Measurements from ENCODE around the gene L2HGDH. TPM values are rescaled to one million over a fixed set of nuclear protein-coding genes. Genes with fewer than 3 reads are reported as not detected.

The L2HGDH gene
- total RNA-seq, 1 donor from 2014 or later: 4.6 TPM

DNA sequence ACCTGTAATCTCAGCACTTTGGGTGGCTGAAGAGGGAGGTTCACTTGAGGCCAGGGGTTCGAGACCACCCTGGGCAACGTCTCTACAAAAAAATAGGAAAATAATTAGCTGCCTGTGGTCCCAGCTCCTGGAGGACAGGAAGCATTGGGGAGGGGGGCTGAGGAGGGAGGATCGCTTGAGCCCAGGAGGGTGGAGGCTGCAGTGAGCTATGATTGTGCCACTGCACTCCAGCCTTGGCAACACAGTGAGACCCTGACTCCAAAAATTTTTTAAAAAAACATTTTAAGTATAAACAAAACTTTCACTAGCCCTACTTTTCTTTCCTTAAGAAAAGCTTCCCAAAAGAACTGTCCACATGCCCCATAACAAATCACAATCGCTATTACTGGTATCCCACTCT is 1.6 kb downstream of the L2HGDH start:
- no peak for DNase-seq (ENCODE audit: low spot score)
- intact Hi-C loops (cut with DNase I): no loop called here
- ATAC-seq: no peak

- intact Hi-C loops (cut with DNase I): no loop called here
- ATAC-seq: no peak
- DNase-seq (ENCODE audit: low spot score): no peak
Measured at GRCh38 chr14:50308363-50308915, 3.6 kb downstream of the L2HGDH start.

GRCh38 chr14:50303744-50304471 is 8.1 kb downstream of the L2HGDH start:
- no peak for ATAC-seq
- intact Hi-C loops (cut with DNase I): no loop called here
- DNase-seq (ENCODE audit: low spot score): no peak

DNA sequence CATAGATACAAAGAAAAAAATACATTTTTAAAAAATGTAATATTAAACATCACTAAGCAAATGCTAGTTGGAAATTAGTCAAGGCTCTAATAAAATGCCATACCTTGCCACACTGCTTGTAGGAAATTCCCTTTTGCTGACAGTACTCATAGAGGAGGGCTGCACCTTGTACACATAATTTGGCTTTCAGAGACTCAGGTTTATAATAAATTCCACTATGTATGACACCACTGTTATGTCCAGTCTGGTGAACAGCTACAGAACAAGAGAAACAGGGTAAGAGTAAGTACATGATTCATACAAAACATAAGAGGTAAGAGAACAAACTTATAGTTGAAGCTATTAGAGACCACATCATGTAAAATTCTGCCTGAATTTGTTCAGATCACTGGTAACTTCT is 10.1 kb downstream of the L2HGDH start:
- DNase-seq (ENCODE audit: low spot score): no peak

DNA sequence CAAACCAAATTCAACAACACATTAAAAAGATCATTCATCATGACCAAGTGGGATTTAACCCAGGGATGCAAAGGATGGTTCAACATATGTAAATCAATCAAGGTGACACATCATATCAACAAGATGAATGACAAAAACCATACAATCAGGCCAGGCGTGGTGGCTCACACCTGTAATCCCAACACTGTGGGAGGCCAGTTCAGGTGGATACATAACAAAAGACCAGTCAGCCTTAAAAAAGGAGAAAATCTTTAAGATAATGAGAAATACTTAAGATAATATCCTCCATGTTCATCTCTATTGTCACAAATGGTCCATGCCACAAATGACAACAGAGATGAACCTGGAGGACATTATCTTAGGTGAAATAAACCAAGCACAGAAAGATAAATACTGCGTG is 12.4 kb downstream of the L2HGDH start:
- no peak for ATAC-seq
- DNase-seq (ENCODE audit: low spot score): no peak
- intact Hi-C loops (cut with DNase I): no loop called here

More for the DNA sequence above, 10.1 kb downstream of the L2HGDH start:
- intact Hi-C loops (cut with DNase I): no loop called here
- no peak for ATAC-seq

DNA sequence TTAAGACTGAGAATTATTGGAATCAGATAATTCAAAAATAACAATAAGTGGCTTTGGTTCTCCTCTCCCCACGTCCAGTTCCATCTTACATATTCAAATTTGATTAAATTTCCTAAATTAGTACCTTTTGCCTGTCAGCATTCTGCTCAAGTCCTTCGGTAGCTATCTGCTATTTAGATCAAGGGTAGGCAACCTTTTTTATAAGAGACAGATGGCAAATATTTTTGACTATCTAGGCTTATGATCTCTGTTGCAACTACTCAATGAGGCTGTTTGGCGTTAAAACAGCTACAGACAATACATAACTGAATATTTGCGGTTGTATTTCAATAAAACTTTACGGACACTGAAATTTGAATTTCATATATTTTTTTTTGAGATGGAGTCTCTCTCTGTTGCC is 21.7 kb downstream of the L2HGDH start:
- intact Hi-C loops (cut with DNase I): no loop called here
- DNase-seq (ENCODE audit: low spot score): no peak
- ATAC-seq: no peak

DNA sequence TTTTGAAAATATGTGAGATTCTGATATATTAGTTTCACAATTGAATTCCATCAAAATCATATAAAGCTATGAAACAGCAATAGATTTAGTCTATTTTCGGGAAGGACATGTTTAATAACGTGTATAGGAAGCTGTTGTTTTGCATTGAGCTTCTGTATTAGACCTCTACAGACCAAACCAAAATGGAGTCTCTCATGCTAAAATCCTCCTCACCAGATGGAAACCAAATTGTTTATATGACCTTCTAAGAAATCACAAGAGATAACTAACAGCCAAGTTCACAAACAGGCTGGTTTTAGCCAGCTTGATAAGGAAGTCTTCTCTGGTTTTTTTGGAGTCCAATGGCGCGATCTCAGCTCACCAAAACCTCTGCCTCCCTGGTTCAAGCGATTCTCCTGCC is 23.9 kb downstream of the L2HGDH start:
- DNase-seq (ENCODE audit: low spot score) (no peak), ATAC-seq (no peak)
- intact Hi-C loops (cut with DNase I): no loop called here

DNA sequence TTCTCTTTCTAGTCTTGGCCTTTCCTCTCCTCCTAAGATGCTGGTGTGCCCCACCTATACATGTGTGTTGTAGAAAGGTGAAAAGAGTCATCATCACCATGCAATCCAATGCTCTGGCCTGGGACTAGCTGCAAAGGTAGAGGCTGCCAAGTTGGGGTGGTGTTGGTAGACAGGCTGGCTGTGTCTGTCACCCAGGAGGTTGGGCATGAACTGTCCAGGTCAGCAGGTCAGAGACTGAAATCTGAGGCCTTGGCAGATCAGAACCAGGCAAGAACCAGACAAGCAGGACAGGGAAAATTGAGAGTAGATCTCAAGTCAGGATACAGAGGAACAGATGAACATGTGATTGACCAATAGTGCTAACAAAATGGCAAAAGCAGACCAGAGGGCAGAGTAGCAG is 26.2 kb downstream of the L2HGDH start:
- ATAC-seq: no peak
- intact Hi-C loops (cut with DNase I): no loop called here

GRCh38 chr14:50272498-50272897 is 39.5 kb downstream of the L2HGDH start:
- ATAC-seq (no peak), DNase-seq (ENCODE audit: low spot score) (no peak)
- intact Hi-C loops (cut with DNase I): no loop called here

More for the DNA sequence above, 26.2 kb downstream of the L2HGDH start:
- DNase-seq (ENCODE audit: low spot score): no peak

GRCh38 chr14:50270932-50271331 is 41.1 kb downstream of the L2HGDH start:
- no peak for DNase-seq (ENCODE audit: low spot score)
- intact Hi-C loops (cut with DNase I): no loop called here
- no peak for ATAC-seq

GRCh38 chr14:50265029-50265428 is 47.0 kb downstream of the L2HGDH start:
- intact Hi-C loops (cut with DNase I): no loop called here

DNA sequence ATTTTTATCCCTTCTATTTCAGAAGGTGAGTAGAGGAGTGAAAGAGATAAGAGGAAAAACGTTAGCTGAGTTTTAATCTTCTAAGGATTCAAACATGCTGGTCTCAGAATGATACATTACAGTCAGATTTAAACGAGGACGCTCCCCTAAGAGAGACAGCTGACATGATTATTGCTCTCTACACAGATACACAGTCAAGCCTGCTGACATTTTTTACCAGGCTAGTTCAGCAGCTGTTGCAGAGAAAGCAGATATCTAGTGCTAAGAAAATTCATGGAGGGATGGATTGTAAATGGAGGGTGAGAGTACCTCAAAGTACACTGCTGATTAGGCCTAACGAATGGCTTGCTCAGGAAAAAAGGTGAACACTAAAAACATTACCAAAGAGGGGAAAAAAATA is 48.7 kb downstream of the L2HGDH start:
- intact Hi-C loops (cut with DNase I): no loop called here
- ATAC-seq: no peak
- no peak for DNase-seq (ENCODE audit: low spot score)

More at GRCh38 chr14:50265029-50265428, 47.0 kb downstream of the L2HGDH start:
- DNase-seq (ENCODE audit: low spot score) (no peak), ATAC-seq (no peak)

DNA sequence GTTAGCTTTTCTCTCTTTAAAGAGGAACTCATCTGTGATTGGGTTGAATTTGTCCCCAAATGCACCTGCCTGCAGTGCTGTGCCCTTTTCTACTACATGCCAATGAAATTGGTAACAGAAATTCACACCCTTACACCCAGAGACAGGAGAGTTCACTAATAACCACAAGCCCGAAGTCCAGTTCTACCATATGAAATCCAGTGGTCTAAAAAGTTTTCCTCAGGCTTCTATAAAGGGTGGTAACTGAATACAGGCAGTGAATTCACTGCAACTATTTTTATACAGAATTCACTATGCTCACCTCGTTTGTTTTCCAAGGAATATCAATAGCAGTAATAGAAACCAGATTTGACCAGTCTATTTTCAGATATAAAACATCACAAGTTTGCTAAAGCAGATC is 49.2 kb downstream of the L2HGDH start:
- intact Hi-C loops (cut with DNase I): no loop called here
- DNase-seq (ENCODE audit: low spot score) (no peak), ATAC-seq (no peak)

GRCh38 chr14:50260511-50260910 is 51.5 kb downstream of the L2HGDH start:
- intact Hi-C loops (cut with DNase I): no loop called here
- no peak for ATAC-seq
- DNase-seq (ENCODE audit: low spot score): no peak

DNA sequence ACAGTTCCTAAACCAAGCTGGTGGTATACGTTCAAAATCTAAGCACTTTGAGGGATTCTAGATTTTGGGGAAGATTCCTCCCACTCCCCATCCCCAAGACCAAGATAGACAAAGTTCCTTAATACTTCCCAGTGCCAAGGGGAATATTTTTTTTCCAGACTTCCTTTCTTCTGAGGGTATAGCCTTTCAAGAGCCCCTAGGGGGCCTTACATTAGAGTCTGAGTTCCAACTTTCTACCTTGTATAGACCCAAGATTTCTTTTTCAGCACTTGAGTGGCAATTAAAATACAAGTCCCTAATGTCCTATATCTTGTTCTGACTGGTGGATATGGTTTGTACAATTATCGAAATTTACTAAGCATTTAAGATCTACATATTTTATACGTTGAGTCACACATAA is 52.0 kb downstream of the L2HGDH start:
- no peak for DNase-seq (ENCODE audit: low spot score)
- ATAC-seq: no peak
- intact Hi-C loops (cut with DNase I): no loop called here

DNA sequence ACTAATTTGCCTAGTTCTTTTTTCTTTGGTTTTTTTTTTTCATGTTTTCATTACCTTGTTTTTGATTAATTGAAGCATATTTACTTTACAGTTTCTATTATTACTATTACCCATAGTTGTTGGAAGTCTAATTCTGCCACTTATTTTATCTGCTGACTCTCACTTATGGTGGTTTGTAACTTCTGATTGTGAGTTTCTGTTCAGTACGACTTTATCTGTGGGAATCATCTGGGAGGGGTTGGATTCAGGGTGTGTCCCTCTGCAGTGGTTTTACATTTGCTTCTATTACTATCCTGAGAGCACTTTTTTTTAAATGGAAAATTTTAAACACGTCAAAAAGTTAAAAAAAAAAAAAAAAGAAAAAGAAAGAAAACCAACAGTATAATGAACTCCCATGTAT is 54.3 kb downstream of the L2HGDH start:
- ATAC-seq (no peak), DNase-seq (ENCODE audit: low spot score) (no peak)
- intact Hi-C loops (cut with DNase I): no loop called here

GRCh38 chr14:50254248-50254647 is 57.8 kb downstream of the L2HGDH start:
- ATAC-seq (no peak), DNase-seq (ENCODE audit: low spot score) (no peak)
- intact Hi-C loops (cut with DNase I): no loop called here

DNA sequence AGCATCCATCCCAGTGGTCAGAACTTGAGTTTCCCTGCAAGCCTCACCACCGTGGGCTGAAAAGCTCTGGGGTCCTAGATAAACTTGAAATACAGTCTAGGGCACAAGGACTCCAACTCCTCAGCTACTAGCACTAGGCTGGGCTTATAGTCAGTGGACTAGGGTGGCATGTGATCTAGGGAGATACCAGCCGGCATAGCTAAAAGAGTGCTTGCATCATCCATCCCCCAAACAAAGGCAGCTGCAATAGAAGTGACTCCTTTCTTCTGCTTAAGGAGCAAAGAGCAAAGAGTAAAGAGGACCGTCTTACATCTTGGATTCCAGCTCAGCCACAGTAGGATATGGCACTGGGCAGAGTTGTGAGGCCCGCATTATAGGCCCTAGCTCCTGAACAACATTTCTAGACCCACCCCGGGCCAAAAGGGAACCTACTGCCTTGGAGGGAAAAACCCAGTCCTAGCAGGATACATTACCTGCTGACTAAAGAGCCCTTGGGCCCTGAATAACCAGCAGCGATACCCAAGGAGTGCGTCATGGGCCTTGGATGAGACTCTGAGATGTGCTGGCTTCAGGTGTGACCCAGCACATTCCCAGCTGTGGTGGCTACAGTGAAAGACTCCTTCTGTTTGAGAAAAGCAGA is 62.8 kb downstream of the L2HGDH start:
- DNase-seq (ENCODE audit: low spot score) (no peak), ATAC-seq (no peak)
- intact Hi-C loops (cut with DNase I): no loop called here

DNA sequence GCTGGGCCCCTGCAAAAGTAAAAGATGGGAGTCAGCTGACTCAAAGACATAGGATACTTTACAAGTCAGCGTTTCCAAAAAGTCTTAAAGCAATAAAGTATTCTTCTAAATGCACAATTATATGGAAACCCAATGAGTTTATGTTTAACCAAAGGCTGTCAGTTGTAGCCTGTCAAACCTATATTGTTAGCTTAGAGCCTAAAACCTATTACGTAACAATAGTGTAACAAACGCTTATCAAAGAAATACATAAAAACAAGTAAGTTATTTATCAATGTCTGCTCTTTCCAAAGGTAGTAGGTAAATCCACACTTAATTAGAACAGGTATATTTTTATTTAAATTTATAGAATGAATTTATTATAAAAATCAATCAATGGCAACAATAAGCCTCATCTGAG is 64.8 kb downstream of the L2HGDH start:
- ATAC-seq: no peak
- intact Hi-C loops (cut with DNase I): no loop called here
- DNase-seq (ENCODE audit: low spot score): no peak

DNA sequence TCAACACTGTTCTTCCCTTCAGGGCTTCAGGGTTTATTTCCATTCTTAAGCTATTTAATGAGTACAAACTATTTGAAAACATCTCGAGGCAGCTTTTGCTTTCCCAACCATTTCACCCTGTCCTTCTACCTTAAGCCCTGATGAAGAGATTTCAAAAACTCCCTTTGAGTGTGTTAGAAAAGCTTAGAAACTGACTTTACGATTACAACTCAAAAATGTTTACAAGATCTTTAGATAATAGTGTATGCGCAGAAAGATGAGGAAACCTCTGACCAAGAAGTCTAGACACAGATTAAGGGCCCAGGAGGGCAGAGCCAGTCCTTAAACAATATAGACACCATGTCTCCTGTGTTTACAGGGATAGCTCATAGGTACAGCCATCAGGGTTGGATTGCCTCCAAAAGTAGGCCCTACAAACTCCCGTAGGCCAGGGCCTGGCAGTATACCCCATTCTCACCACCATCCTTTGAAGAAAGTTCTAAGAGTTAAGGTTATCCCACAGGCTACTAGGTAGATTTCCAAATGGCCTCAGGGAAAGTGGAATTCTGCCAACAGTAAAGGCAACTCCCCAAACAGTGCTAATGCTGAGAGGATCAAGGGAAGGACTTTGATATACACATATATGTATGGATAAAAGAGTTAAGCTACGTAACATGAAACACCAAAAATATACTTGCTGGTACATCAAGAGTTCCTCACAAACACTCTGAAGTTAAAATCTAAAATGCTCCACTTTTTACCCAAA is 69.3 kb downstream of the L2HGDH start:
- DNase-seq (ENCODE audit: low spot score): no peak
- intact Hi-C loops (cut with DNase I): no loop called here

More for the DNA sequence above, 69.3 kb downstream of the L2HGDH start:
- ATAC-seq: no peak
